HG02763 (cell line): Measurements from ENCODE around the gene EGFL7.
"Not testable (repeated sequence)": the region's sequence is repeated elsewhere in the genome, so short reads cannot be mapped to it uniquely, and the experiment has no call there.

ENCODE experiments used
- ATAC-seq: cut with Tn5 transposase; IDR thresholded peaks from one replicate; pipeline ENCODE4 v1.9.1; 2021; ENCODE audit warnings: mild to moderate bottlenecking, moderate library complexity; ENCODE audit not compliant: unreplicated experiment

EGFL7 gene

DNA sequence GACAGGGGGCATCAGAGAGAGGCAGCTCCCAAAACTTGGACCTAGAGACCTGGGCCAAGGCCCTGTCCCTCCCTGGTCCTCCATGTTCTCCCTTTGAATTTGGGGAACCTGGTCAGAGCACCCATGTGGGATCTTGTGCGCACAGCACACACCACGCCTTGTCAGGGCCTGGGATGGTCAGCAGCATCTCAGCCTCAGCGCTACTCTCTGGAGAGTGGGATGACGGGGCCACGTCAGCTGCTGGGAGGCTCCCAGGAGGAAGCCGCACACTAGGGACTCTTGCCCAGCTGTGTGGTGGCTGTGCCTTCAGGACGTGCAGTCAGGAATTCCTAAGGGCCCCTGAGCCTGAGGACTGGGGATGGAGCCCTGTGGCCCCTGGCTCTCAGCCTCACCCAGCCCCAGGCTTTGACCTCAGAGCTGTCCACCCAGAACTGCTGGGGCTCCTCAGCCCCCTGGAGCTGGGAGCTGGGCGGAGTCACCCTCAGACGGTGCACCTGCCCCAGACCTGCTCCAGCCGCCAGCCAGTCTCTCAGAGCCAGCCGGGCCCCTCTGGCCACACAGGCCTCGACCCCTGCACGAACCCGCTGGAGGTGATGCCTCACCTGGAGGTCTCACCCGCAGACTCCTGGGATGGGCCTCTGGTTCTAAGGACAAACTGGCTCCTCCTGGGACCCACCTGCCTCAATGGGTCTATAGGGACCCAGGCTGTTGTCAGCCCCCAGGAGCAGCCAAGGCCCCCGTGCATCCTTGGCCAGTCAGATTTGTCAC lies 38.3 kb upstream of the EGFL7 start:
- no peak for ATAC-seq

DNA sequence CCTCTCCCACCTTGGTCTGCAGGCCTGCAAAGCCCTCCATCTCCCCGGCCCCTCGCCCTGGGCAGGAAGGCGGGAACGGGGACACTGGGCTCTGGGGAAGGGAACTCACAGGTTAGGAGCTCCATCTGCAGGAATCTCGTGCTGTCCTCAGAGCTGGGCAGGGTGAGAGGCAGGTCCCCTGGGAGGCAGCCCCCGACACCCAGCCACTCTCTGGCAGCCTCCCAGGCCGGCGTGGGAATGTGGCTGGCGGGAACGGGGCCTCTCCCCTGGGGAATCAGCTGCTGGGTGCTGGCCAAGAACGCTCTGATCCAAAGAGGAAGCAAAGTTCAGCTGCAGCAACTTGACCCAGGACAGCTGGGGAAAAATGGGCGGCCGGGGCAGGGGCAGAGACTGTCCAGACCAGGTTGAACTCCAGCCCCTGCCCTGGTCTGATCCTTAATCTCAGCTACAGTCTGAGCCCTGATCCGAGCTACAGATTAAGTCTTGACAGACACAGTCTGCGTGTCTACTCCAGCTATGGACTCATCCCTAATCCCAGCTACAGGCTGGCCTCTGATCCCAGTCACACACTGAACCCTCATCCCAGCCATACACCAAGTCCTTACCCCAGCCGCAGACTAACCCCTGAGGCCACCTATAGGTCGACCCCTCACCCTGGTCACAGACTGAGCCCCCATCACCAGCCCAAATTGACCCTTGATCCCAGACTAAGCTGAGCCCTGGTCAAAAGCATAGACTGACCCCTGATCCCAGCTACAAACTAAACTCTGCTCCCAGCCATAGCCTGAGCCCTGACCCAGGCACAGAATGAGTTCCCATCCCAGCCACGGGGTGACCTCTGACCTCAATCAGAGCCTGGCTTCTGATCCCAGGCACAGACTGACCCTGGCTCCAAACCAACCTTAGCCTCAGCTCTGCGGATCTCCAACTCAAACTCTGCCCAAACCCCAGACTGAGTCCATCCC lies 37.3 kb upstream of the EGFL7 start:
- no peak for ATAC-seq

DNA sequence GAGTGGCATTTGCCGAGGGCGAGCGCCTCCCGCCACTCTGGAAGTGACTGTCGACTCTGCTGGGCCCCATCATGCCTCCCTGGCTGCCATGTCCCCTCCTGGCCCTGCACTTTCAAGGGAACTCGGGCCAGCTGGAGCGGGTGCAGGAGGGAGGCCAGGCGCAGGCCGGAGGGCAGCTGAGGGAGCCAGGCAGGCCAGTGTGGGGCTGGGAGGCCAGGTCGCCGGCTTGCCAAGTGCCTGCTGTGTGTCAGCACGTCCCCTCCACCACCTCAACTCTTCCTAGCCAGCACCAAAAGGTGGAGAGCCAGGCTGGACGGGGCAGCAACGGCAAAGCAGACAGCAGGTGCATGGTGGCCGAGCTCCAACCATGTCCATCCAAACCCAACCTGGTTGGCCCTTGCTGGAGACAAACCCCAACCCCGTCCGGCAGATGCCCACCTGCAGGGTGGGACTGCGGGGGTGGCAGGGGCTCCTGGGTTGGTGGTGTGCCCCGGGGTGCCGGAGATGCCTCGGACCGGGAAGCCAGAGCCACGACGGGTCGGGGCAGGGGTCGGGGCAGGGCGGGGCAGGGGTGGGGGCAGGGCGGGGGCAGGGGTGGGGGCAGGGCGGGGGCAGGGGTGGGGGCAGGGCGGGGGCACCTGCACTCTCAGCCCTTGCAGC lies 36.5 kb upstream of the EGFL7 start:
- ATAC-seq = no peak

DNA sequence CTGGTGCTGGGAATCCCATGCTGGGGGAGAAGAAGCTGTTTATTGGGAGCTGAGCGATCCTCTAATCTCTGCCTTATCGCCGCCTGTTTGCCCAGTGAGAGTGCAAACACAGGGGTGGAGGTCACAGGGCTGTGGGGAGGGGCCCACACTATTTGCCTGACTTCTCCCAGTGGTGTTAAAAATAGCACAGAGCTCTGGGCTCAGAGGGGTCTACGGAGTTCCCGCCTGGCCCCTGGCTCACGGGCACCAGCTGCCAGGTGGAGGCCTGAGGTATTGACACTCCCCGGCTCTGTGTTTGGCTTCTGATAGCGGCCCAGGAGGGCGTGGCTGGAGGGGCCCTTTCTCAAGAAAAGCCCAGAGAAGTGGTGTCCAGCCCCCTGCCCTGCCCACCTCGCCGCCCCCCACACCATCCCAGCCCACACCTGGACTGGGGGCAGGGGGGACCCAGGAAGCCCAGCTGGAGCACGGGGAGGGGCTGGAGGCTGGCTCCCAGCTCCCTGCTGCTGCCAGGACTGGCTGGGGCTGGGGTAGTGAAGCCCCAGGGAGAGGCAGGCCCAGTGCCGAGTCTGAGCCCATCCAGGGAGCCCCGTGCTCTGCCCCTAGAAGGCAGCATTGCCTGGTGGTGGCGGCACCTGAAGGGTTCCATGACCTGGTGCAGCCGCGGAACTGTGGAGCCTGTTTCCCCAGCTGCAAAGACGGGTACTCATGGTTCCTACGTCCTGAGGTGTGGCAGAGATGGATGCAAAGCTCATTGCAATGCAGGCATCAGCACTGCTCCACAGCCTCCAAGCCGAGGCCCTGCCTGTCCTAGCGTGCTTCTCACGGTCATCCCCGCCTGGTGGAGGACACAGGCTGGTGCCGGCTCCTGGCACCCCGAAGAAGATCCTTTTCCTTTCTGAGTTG lies 35.7 kb upstream of the EGFL7 start:
- no peak for ATAC-seq

DNA sequence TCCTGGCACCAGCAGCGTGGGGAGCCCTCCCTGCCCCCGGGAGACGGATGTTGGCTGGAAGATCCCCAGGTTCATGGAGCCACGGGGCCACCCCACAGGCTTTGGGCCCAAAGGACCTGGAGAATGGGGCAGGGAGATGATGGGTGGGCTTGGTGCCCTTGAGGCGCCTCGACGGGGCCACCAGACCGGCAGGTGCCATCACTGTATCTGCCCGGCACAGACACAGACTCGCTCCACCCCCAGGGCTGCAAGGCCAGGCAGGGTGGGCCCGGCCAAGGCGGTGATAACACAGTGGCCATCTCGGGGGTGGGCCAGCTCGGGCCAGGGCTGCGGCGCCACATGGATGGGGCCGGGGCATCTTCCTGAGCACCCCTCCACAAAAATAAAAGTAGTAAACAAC lies 35.0 kb upstream of the EGFL7 start:
- no peak for ATAC-seq

DNA sequence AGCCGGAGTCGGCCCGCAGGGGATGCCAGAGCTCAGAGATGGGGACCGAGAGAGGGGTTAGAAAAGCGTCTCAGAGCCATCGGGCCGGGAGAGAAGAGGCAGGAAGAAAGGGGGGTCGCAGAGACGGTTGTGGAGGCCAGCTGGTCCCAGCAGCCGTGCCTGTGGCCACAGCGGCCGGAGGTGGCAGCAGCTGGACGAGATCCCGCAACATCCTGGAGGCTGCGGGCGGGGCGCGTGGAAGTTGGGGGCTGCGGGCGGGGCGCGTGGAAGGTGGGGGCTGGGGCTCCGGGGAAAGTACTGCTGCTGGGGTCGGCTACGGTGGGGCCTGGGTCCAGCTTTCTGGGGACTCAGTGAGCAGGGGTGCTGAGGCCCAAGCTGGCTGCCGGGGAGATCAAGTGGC lies 34.4 kb upstream of the EGFL7 start:
- ATAC-seq = no peak

DNA sequence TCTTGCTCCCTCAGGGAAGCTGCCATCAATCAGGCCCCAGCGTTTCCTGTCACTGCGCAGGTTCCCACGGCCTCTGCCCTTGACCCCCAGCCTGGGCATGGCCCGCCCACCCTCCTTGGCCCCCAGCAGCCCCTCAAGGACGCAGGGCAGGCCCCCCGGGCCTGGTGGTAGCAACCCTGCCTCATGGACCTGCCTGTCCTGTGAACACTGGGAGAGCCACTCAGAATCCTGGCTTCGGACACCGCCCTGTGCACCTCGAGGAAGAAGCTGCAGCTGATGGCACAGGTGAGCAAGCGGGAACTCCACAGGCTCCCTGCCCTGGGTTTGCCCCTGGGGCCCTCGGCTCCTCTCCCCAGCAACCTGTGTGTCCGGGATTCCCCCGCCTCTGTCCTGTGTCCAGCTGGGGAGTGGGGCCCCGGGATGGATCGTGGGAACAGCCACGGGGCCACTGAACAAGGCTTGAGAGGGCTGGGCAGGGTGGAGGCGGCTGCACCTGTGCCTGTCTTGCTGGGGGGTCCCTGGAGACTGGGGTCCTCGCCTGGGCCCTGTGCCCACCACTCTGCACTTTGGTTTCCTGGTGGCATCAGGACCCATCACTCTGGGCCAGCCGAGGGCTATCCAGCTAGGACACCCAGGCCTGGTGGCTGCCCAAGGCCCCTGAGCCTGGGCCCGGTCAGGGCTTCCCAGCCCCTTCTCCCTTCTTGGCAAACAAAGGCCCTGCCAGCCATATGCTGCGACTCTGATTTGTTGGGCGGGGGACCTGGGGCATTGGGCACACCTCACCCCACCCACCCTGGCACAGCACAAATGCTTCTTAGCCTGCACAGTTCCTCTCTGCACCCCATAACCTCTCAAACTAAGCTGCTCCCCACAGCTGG lies 33.5 kb upstream of the EGFL7 start:
- no peak for ATAC-seq

DNA sequence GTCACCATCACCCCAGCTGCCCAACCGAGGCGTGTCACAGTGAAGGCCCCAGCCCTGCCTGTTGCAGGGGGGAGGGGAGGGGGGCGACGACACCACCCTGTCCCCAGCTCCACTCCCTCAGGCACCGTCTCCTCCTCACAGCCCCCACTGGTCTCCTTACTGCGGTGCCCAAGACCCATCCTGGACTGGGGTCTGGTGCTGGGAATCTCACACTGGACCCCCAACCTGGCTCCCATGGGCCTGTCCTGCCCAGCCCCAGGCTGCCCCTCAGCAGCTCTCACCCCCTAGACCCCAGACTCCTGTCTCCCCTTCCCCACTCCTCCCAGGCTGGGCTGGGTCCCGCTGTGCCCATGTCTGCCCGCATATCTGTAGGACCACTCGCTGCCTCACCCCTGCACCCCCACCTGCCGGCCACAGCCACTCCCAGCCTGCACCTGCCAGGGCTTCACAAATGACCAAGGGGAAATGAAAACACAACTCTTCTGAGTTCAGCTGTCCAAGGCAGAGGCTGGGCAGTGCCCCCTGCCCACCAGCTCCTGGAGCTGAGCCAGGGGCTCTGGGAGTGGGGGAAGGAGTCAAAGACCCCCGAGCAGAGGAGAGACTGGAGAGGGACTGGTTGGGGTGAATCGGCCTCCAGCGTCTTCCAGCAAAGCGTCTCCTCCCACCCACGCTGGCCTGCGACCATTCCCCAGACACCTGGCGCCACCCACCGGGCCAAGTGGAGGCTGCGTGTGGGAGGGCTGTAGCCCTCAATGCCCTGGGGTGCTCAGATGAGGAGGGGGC lies 32.6 kb upstream of the EGFL7 start:
- ATAC-seq = no peak

DNA sequence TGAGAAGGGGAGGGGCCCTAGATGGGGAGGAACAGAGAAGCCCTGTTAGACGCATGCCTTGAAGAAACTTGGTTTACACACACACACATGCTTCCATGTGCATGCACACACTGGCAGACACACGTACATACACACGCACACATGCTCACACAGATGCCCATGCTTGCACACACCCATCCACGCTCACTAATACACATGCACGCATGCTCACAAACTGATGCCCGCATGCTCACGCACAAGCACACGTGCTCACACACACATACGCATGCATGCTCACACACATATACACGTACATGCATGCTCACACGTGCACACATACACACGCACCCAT lies 32.1 kb upstream of the EGFL7 start:
- ATAC-seq = no peak

DNA sequence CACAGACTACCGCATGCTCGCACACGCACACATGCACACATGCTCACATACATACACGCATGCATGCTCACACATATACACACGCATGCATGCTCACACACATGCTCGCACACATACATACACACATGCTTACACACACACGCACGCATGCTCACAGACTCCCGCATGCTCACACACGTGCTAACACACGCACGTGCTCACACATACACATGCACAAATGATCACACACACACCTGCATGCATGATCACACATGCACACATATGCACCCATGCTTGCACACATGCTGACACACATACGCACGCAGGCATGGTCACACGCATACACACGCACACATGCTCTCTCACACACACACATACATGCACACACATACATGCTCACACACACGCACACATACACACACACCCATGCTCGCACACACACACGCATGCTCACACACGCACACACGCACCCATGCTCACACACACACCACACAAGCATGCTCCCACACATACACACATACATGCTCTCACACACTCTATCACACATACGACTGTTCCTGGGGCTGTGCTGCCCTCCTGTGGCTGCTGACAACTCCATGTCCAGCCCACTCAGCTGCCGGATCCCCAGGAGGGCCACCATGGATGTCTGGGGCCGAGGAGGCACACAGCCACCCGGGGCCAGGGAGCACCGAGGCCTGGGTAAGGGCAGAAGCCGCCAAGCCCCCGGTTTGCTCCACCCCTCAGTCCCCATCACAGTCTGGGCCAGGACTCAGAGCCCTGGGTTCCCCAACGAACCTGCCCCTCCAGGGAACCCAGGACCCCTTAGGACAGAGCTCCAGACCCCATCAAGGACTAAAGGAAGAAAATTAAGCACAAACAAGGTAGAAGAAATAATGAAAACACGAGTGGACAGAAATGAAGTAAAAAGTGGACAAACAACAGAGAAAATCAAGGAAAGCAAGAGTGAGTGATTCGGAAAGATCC lies 31.4 kb upstream of the EGFL7 start:
- no peak for ATAC-seq

DNA sequence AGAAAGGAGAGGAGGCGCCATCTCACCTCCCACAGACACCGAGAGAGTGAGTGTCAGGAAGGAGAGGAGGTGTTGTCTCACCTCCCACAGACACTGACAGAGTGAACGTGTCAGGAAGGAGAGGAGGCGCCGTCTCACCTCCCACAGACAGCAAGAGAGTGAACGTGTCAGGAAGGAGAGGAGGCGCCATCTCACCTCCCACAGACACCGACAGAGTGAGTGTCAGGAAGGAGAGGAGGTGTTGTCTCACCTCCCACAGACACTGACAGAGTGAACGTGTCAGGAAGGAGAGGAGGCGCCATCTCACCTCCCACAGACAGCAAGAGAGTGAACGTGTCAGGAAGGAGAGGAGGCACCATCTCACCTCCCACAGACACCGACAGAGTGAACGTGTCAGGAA lies 30.6 kb upstream of the EGFL7 start:
- not testable (repeated sequence) for ATAC-seq

DNA sequence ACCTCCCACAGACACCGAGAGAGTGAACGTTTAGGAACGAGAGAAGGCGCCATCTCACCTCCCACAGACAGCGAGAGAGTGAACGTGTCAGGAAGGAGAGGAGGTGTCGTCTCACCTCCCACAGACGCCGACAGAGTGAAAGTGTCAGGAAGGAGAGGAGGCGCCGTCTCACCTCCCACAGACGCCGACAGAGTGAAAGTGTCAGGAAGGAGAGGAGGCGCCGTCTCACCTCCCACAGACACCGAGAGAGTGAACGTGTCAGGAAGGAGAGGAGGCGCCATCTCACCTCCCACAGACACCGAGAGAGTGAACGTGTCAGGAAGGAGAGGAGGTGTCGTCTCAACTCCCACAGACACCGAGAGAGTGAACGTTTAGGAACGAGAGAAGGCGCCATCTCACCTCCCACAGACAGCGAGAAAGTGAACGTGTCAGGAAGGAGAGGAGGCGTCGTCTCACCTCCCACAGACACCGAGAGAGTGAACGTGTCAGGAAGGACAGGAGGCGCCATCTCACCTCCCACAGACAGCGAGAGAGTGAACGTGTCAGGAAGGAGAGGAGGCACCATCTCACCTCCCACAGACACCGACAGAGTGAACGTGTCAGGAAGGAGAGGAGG lies 30.1 kb upstream of the EGFL7 start:
- ATAC-seq = not testable (repeated sequence)

DNA sequence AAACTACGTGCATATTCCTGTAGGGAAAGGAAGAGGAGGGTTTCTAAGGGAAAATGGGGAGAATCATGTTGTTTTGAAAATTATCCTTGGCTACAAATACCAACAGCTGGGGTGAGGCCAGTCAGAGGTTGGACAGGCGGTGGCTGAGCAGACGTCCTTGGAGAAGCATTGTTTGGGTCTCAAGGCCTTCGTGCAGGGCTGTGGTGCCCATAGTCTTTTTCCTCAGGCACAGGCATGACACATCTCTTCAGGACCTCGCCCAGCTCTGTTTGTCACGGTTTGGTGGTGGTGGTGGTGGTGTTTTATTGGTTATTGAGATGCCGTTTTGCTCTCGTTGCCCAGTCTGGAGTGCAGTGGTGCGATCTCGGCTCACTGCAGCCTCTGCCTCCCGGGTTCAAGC lies 27.8 kb upstream of the EGFL7 start:
- ATAC-seq = no peak

DNA sequence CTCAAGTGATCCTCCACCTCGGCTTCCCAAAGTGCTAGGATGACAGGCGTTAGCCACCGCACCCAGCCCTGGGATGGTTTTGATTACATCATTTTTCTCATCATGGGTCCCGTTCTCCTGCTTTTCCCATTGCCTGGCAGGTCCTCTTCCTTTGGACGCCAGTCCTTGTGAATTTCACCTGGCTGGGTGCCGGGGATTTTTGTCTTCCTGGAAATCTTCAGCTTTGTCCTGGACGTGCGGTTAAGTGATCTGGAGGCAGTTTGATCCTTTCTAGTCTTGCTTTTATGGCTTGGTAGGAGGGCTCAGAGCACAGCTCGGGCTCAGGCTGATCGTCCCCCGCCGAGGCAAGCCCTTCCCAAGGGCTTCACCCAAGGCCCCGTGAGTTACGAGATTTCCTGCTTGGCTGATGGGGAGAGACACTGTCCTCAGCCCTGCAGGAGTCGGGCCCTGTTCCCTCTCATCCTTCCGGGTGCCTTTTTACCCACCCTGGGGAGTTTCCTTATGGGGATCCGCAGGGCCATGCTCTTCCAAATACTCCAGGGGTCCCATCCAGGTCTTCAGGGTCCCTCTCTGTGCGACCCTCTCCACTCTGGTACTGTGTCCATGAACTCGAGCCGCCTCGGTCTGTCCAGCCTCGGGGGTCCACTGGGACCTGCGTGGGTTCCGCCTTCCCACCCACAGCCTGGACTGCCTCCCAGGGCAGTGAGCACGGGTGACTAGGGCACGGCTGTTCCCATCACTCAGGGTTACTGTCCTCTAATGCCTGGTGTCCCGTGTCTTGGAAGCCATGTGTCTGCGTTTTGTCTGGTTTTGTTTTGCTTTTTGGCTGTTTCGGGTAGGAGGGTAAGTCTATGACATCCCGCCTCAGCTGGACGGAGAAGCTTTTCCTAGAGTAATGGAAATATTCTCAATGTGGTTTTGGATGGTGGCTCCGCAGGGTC lies 22.3 kb upstream of the EGFL7 start:
- ATAC-seq = no peak

DNA sequence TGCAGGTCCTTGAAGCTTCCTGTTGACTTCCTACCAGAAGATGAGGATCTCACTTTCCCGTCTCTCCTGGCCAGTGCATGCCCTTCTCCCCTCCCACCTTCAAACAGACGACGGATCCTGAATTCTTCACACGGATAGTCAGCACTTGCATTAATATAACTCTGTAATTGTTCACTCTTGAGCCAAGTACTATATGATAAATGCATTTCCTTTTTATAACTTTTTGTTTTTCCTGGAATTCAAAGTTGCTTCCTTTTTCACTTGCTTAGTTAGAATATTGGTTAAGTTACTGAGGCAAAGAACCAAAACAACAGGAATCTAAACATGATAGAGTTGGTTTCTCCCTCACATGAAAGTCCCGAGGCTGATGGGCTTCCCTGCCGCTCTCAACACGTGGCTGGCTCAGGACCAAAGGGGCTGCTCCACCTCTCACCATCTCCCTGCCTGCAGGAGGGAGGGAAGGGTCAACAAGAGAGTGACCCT lies 20.2 kb upstream of the EGFL7 start:
- no peak for ATAC-seq
